H1 (cell line): ENCODE results near the gene MTARC2. TPM values are rescaled to one million over a fixed set of nuclear protein-coding genes. Genes with fewer than 3 reads are reported as not detected.

Experiments used
- CTCF ChIA-PET: fragments of 300-600 bp; sonication (Branson Sonifier 250); formaldehyde crosslinking; loops from one replicate; lab custom pipeline; 2021; ENCODE audit not compliant: partially characterized antibody; lab: Charles Lee
- POLR2A ChIA-PET: fragments of 300-600 bp; sonication (Branson Sonifier 250); formaldehyde crosslinking; loops from one replicate; lab custom pipeline; 2021; ENCODE audit warnings: inconsistent platforms; ENCODE audit not compliant: partially characterized antibody; lab: Charles Lee
- DNase-seq, 2 experiments: peaks; one replicate each; pipeline versions ENCODE4 v3.0.0 to v3.0.0-alpha.2; 2010 to 2022; ENCODE audit warnings: low spot score in 2 of 2, low read depth in 1 of 2, mixed read lengths in 1 of 2
- FAIRE-seq: peaks from 2 replicates; lab custom pipeline; 2011; peaks lifted over from hg19 to GRCh38; lab: Jason Lieb, UNC
- H2AFZ ChIP-seq: 2 replicates; pipeline ENCODE4 v1.8.1; 2012; ENCODE audit warnings: low read length, inconsistent platforms
- H2AK5ac ChIP-seq: 2 replicates; pipeline ENCODE4 v1.6.1; 2013; ENCODE audit warnings: low read depth, low read length
- H2BK120ac ChIP-seq: replicated peaks from 2 replicates; pipeline ENCODE3; 2013; ENCODE audit warnings: low read depth, low read length, inconsistent platforms
- H2BK12ac ChIP-seq: 2 replicates; pipeline ENCODE4 v1.6.1; 2013; ENCODE audit warnings: low read depth, low read length
- H2BK15ac ChIP-seq: 2 replicates; pipeline ENCODE4 v1.6.1; 2013; ENCODE audit warnings: low read length
- H2BK20ac ChIP-seq: 2 replicates; pipeline ENCODE4 v1.6.1; 2013; ENCODE audit warnings: low read length
- H2BK5ac ChIP-seq: 2 replicates; pipeline ENCODE4 v1.6.1; 2013; ENCODE audit warnings: low read depth, low read length
- H3K14ac ChIP-seq: 2 replicates; pipeline ENCODE4 v1.6.1; 2013; ENCODE audit warnings: inconsistent platforms; ENCODE audit not compliant: insufficient read length
- H3K18ac ChIP-seq: 2 replicates; pipeline ENCODE4 v1.6.1; 2013; ENCODE audit warnings: low read length; ENCODE audit errors: extremely low read depth
- H3K23ac ChIP-seq: 2 replicates; pipeline ENCODE4 v1.6.1; 2013; ENCODE audit warnings: inconsistent platforms; ENCODE audit not compliant: insufficient read length
- H3K23me2 ChIP-seq: 2 replicates; pipeline ENCODE4 v1.6.1; 2013; ENCODE audit warnings: low read depth, low read length
- H3K27ac ChIP-seq: 2 replicates; pipeline ENCODE4 v1.6.1; 2011; ENCODE audit warnings: low read depth, low read length, inconsistent platforms
- H3K27me3 ChIP-seq, 4 experiments: replicated peaks in 1 of 4; 1 replicate in 1 of 4; 2 replicates in 3 of 4; pipeline versions ENCODE4 v1.6.1 to v1.8.1; 2011 to 2013; ENCODE audit warnings: low read length in 3 of 4, mild to moderate bottlenecking in 3 of 4, inconsistent platforms in 2 of 4, mixed read lengths in 2 of 4, moderate library complexity in 1 of 4; ENCODE audit not compliant: control insufficient read depth in 3 of 4, insufficient read depth in 3 of 4; ENCODE audit errors: extremely low read depth in 1 of 4
- H3K36me3 ChIP-seq, 4 experiments: 2 replicates each; pipeline versions ENCODE4 v1.6.1 to v1.8.1; 2011 to 2013; ENCODE audit warnings: mild to moderate bottlenecking in 4 of 4, low read length in 3 of 4, moderate library complexity in 2 of 4, control low read depth in 1 of 4, inconsistent platforms in 1 of 4; ENCODE audit not compliant: insufficient read depth in 4 of 4, control insufficient read depth in 2 of 4
- H3K4ac ChIP-seq: replicated peaks from 2 replicates; pipeline ENCODE3; 2013; ENCODE audit warnings: low read length, low read depth, mixed read lengths, inconsistent platforms; ENCODE audit not compliant: insufficient read length
- H3K4me1 ChIP-seq, 4 experiments: replicated peaks in 1 of 4; 1 replicate in 1 of 4; 2 replicates in 3 of 4; pipeline versions ENCODE4 v1.6.1 to v1.8.1; 2011 to 2013; ENCODE audit warnings: low read length in 3 of 4, inconsistent platforms in 2 of 4, mixed read lengths in 1 of 4; ENCODE audit not compliant: insufficient read depth in 4 of 4, control insufficient read depth in 3 of 4
- H3K4me2 ChIP-seq, 2 experiments: 2 replicates each; pipeline versions ENCODE4 v1.6.1 to v1.8.1; 2011 to 2013; ENCODE audit warnings: low read depth in 2 of 2, low read length in 2 of 2, control low read depth in 1 of 2, inconsistent platforms in 1 of 2, mild to moderate bottlenecking in 1 of 2; ENCODE audit not compliant: insufficient read depth in 1 of 2
- H3K4me3 ChIP-seq, 4 experiments: fragments of 200-600, 300-600 bp in 1 of 4; sonication (generic), shearing (Covaris generic), sonication (Bioruptor Twin) in 1 of 4; 2 replicates each; pipeline versions ENCODE4 v1.5.1 to v1.8.1; 2011 to 2016; ENCODE audit warnings: low read length in 4 of 4, low read depth in 3 of 4, control low read depth in 2 of 4, inconsistent platforms in 2 of 4, mild to moderate bottlenecking in 2 of 4, mixed read lengths in 1 of 4, moderate library complexity in 1 of 4; ENCODE audit not compliant: insufficient read depth in 2 of 4; ENCODE audit errors: extremely low read depth in 1 of 4
- H3K56ac ChIP-seq: replicated peaks from 2 replicates; pipeline ENCODE3; 2013; ENCODE audit warnings: low read depth, mild to moderate bottlenecking, mixed read lengths, low read length, inconsistent platforms; ENCODE audit not compliant: insufficient read length
- H3K79me1 ChIP-seq: 2 replicates; pipeline ENCODE4 v1.6.1; 2013; ENCODE audit warnings: low read depth, low read length, control low read depth
- H3K79me2 ChIP-seq, 2 experiments: 2 replicates each; pipeline versions ENCODE4 v1.6.1 to v1.8.1; 2012 to 2013; ENCODE audit warnings: low read length in 2 of 2, mild to moderate bottlenecking in 2 of 2, inconsistent platforms in 1 of 2; ENCODE audit not compliant: insufficient read depth in 2 of 2, control insufficient read depth in 1 of 2
- H3K9ac ChIP-seq, 4 experiments: replicated peaks in 1 of 4; 1 replicate in 1 of 4; 2 replicates in 3 of 4; pipeline versions ENCODE4 v1.6.1 to v1.8.1; 2011 to 2013; ENCODE audit warnings: low read depth in 3 of 4, low read length in 3 of 4, control low read depth in 2 of 4, mild to moderate bottlenecking in 2 of 4, moderate library complexity in 2 of 4, inconsistent platforms in 1 of 4; ENCODE audit errors: extremely low read depth in 1 of 4
- H3K9me3 ChIP-seq, 2 experiments: 2 replicates each; pipeline versions ENCODE4 v1.6.1 to v1.8.1; 2012 to 2013; ENCODE audit warnings: mild to moderate bottlenecking in 2 of 2, moderate library complexity in 2 of 2, control low read depth in 1 of 2, inconsistent platforms in 1 of 2, low read depth in 1 of 2, low read length in 1 of 2, mixed read lengths in 1 of 2; ENCODE audit not compliant: insufficient read depth in 2 of 2
- H4K20me1 ChIP-seq, 2 experiments: replicated peaks in 1 of 2; 2 replicates each; pipeline versions ENCODE3 to v1.8.1; 2011 to 2013; ENCODE audit warnings: inconsistent platforms in 2 of 2, low read length in 2 of 2, mild to moderate bottlenecking in 1 of 2; ENCODE audit not compliant: insufficient read depth in 2 of 2, control insufficient read depth in 1 of 2
- H4K5ac ChIP-seq: 2 replicates; pipeline ENCODE4 v1.6.1; 2013; ENCODE audit warnings: low read length, low read depth, mixed read lengths, inconsistent platforms; ENCODE audit not compliant: insufficient read length
- H4K8ac ChIP-seq: 2 replicates; pipeline ENCODE4 v1.8.0; 2013; ENCODE audit warnings: mild to moderate bottlenecking, moderate library complexity, low read length, inconsistent platforms; ENCODE audit not compliant: insufficient read depth; ENCODE audit errors: extremely low read depth
- H4K91ac ChIP-seq: replicated peaks from 2 replicates; pipeline ENCODE3; 2013; ENCODE audit warnings: low read length, mixed read lengths, inconsistent platforms; ENCODE audit not compliant: insufficient read length
- ASH2L ChIP-seq: fragments of 200-600, 300-600 bp; sonication (generic); IDR thresholded peaks from one replicate; pipeline ENCODE4 v1.7.1; 2017; ENCODE audit warnings: low read length
- ATF3 ChIP-seq: IDR thresholded peaks from 2 replicates; pipeline ENCODE4 v1.6.1; 2011; ENCODE audit warnings: low read depth, mild to moderate bottlenecking, low read length; ENCODE audit not compliant: insufficient read depth
- JUN ChIP-seq: IDR thresholded peaks from 2 replicates; pipeline ENCODE4 v1.6.1; 2011; ENCODE audit warnings: low read depth, mild to moderate bottlenecking, improper control_type of control experiment, low read length
- JUND ChIP-seq: IDR thresholded peaks from 2 replicates; pipeline ENCODE4 v1.6.1; 2011; ENCODE audit warnings: mild to moderate bottlenecking, improper control_type of control experiment, low read length
- KDM1A ChIP-seq: fragments of 200-600, 300-600 bp; sonication (generic); IDR thresholded peaks from 2 replicates; pipeline ENCODE4 v1.7.1; 2016; ENCODE audit warnings: mild to moderate bottlenecking, low read length, borderline replicate concordance
- MAX ChIP-seq: IDR thresholded peaks from 2 replicates; pipeline ENCODE4 v1.6.1; 2012; ENCODE audit warnings: inconsistent platforms
- POLR2A ChIP-seq, 2 experiments: IDR thresholded peaks; 1 replicate in 1 of 2; 2 replicates in 1 of 2; pipeline ENCODE4 v1.6.1; 2011; ENCODE audit warnings: low read depth in 2 of 2, low read length in 2 of 2, mild to moderate bottlenecking in 2 of 2; ENCODE audit errors: control extremely low read depth in 1 of 2
- POLR2AphosphoS5 ChIP-seq: IDR thresholded peaks from 2 replicates; pipeline ENCODE4 v1.6.1; 2011; ENCODE audit warnings: low read depth, low read length
- RBBP5 ChIP-seq: IDR thresholded peaks from 2 replicates; pipeline ENCODE4 v1.7.1; 2012; ENCODE audit warnings: low read depth, mild to moderate bottlenecking, inconsistent platforms, low read length, moderate library complexity, borderline replicate concordance
- SIN3A ChIP-seq, 2 experiments: IDR thresholded peaks in 1 of 2; conservative IDR thresholded peaks in 1 of 2; 2 replicates each; pipeline ENCODE4 v1.6.1; 2011 to 2012; ENCODE audit warnings: low read length in 2 of 2, improper control_type of control experiment in 1 of 2, low read depth in 1 of 2, mild to moderate bottlenecking in 1 of 2
- SRF ChIP-seq: IDR thresholded peaks from 2 replicates; pipeline ENCODE4 v1.6.1; 2011; ENCODE audit warnings: mild to moderate bottlenecking, low read depth, low read length, moderate library complexity
- SUZ12 ChIP-seq: fragments of 200-600 bp; sonication (generic); IDR thresholded peaks from 2 replicates; pipeline ENCODE4 v1.6.1; 2012; ENCODE audit warnings: mild to moderate bottlenecking, inconsistent platforms, low read length, moderate library complexity, mixed read lengths
- TAF1 ChIP-seq: IDR thresholded peaks from 2 replicates; pipeline ENCODE4 v1.6.1; 2011; ENCODE audit warnings: mild to moderate bottlenecking, low read depth, low read length
- TBP ChIP-seq: IDR thresholded peaks from 2 replicates; pipeline ENCODE4 v1.6.1; 2011; ENCODE audit warnings: low read depth, low read length, improper control_type of control experiment
- WGBS, 2 experiments: shearing (Covaris generic) in 1 of 2; methylation state at CpG; one replicate each; pipeline versions ENCODE4 v1.1.6 to v1.1.7; 2013 to 2015; ENCODE audit warnings: low lambda C conversion rate in 2 of 2, mixed read lengths in 2 of 2, inconsistent platforms in 1 of 2, low coverage in 1 of 2, missing lambda C conversion rate in 1 of 2; ENCODE audit not compliant: insufficient replicate concordance in 2 of 2, insufficient coverage in 1 of 2, insufficient read length in 1 of 2; ENCODE audit errors: extremely low coverage in 1 of 2, missing lambda C conversion rate in 1 of 2; 5-methylcytosine and 5-hydroxymethylcytosine counted together
- polyA plus RNA-seq, 7 experiments: library from polyadenylated mRNA; depleted of rRNA in 3 of 7; stranded (reverse) in 5 of 7; unstranded in 2 of 7; fragments of >200 nt in 5 of 7; fragments of 200-250 nt in 2 of 7; gene quantifications; 1 replicate in 5 of 7; 2 replicates in 1 of 7; 4 replicates in 1 of 7; pipeline versions ENCODE4 v1.2.1 to v1.2.3, GENCODE V29; 2011 to 2013; ENCODE audit warnings: missing spikeins in 2 of 7, mixed read lengths in 2 of 7
- total RNA-seq: library from RNA; stranded (reverse); fragmentation: NEBNext Ultra II Directional; extraction: Animal tissue kit (Norgen Biotek cat#: 25700); gene quantifications from 2 replicates; pipeline ENCODE4 v1.2.1, GENCODE V29; 2021

MTARC2 gene
- total and polyA plus RNA-seq, 2 of the 8 experiments (the other 6 are each of a cell fraction or from before 2014, with no cell fraction given) = 7.2 to 7.9 TPM

GRCh38 chr1:220768126-220768601 lies 20.0 kb downstream of the MTARC2 start:
- no peak overlapping the region for H2BK15ac ChIP-seq
- DNase-seq (no peak), FAIRE-seq (no peak)
- H4K20me1 ChIP-seq = no peaks in the 10 kb centered on the region
- H3K4me2 ChIP-seq = no peak overlapping the region
- no peak overlapping the region for H4K8ac ChIP-seq
- H2BK5ac ChIP-seq = no peak overlapping the region
- no peak overlapping the region for H4K91ac ChIP-seq
- no peak overlapping the region for H3K9ac ChIP-seq
- H3K23ac ChIP-seq = no peak overlapping the region
- POLR2A ChIA-PET = no interaction called here
- no peak overlapping the region for H2BK12ac ChIP-seq
- no peak overlapping the region for H2AFZ ChIP-seq
- H3K9me3 ChIP-seq = no peaks in the 10 kb centered on the region
- H3K14ac ChIP-seq = no peak overlapping the region
- no peak overlapping the region for H3K56ac ChIP-seq
- no peaks in the 10 kb centered on the region for H3K36me3 ChIP-seq
- H3K18ac ChIP-seq = no peak overlapping the region
- CTCF ChIA-PET = interaction anchor here (1.2 kb wide), 1 partner anchor 33 kb away, joined by 4 read pairs; no protein-coding TSS in a partner anchor
- H4K5ac ChIP-seq = no peak overlapping the region
- no peak overlapping the region for H2AK5ac ChIP-seq
- TF ChIP-seq SUZ12 (no peak), KDM1A (no peak), JUN (no peak), TBP (no peak), JUND (no peak), ATF3 (no peak), ASH2L (no peak), RBBP5 (no peak), SIN3A (conservative IDR thresholded peaks at IDR 0.05 in 1 of 2, IDR thresholded peaks at IDR 0.05 in 1 of 2; ENCODE audit: low read depth in 1 of 2, low read length in 2 of 2) (no peak), POLR2AphosphoS5 (no peak), POLR2A (IDR thresholded peaks at IDR 0.05; ENCODE audit: control extremely low read depth in 1 of 2, low read depth in 2 of 2, low read length in 2 of 2) (no peak), MAX (no peak), SRF (no peak), TAF1 (no peak)
- H2BK120ac ChIP-seq = no peak overlapping the region
- no peak overlapping the region for H3K4ac ChIP-seq
- H3K23me2 ChIP-seq = no peaks in the 10 kb centered on the region
- H2BK20ac ChIP-seq = no peak overlapping the region
- no peak overlapping the region for H3K27ac ChIP-seq
- H3K4me1 ChIP-seq = no peaks in the 10 kb centered on the region
- H3K79me2 ChIP-seq = no peaks in the 10 kb centered on the region
- H3K79me1 ChIP-seq = no peaks in the 10 kb centered on the region
- WGBS, 2 experiments = 68% methylated on average over 5 of the region's 5 CpGs; no CpG with 5 or more reads in 1 of the 2 experiments
- H3K4me3 ChIP-seq = no peak overlapping the region
- H3K27me3 ChIP-seq = no peaks in the 10 kb centered on the region
